GM10847 (cell line): ENCODE results near the gene SLIT3.

Experiments used
- POLR2A ChIP-seq: IDR thresholded peaks from 2 replicates; pipeline ENCODE4 v1.6.1; 2011; ENCODE audit not compliant: insufficient read length; ENCODE audit errors: extremely low read depth

The SLIT3 gene

GRCh38 chr5:169300468-169301385 lies at the start of gene SLIT3:
SLIT3 (minus strand) TSS chr5:169301139; CDS start chr5:169300709, 430 bp downstream.
- TF ChIP-seq POLR2A = no peak

- TF ChIP-seq POLR2A = no peak
These were observed 49.1 kb upstream of the SLIT3 start for GRCh38 chr5:169350016-169350415.

- TF ChIP-seq POLR2A = no peak
These were observed 46.8 kb upstream of the SLIT3 start for GRCh38 chr5:169347786-169348185.

GRCh38 chr5:169344629-169345028 lies 43.7 kb upstream of the SLIT3 start:
- TF ChIP-seq POLR2A = no peak

- TF ChIP-seq POLR2A = no peak
These were observed 42.8 kb upstream of the SLIT3 start for GRCh38 chr5:169343766-169344165.

GRCh38 chr5:169341556-169341955 lies 40.6 kb upstream of the SLIT3 start:
- TF ChIP-seq POLR2A = no peak

- no peak for TF ChIP-seq POLR2A
These were observed 38.9 kb upstream of the SLIT3 start for GRCh38 chr5:169339869-169340268.

- no peak for TF ChIP-seq POLR2A
These were observed 35.3 kb upstream of the SLIT3 start for GRCh38 chr5:169336242-169336641.

- no peak for TF ChIP-seq POLR2A
These were observed 34.9 kb upstream of the SLIT3 start for GRCh38 chr5:169335806-169336205.

GRCh38 chr5:169333518-169333917 lies 32.6 kb upstream of the SLIT3 start:
- TF ChIP-seq POLR2A = no peak

GRCh38 chr5:169331292-169331852 lies 30.4 kb upstream of the SLIT3 start:
- TF ChIP-seq POLR2A = no peak

- no peak for TF ChIP-seq POLR2A
These were observed 27.5 kb upstream of the SLIT3 start for GRCh38 chr5:169328401-169328800.

GRCh38 chr5:169325273-169325672 lies 24.3 kb upstream of the SLIT3 start:
- TF ChIP-seq POLR2A = no peak

GRCh38 chr5:169318556-169318955 lies 17.6 kb upstream of the SLIT3 start:
- no peak for TF ChIP-seq POLR2A

GRCh38 chr5:169307646-169308045 lies 6.7 kb upstream of the SLIT3 start:
- TF ChIP-seq POLR2A = no peak

GRCh38 chr5:169305366-169305765 lies 4.4 kb upstream of the SLIT3 start:
- TF ChIP-seq POLR2A = no peak

GRCh38 chr5:169304175-169304574 lies 3.2 kb upstream of the SLIT3 start:
- no peak for TF ChIP-seq POLR2A

GRCh38 chr5:169303119-169303515 lies 2.2 kb upstream of the SLIT3 start:
- TF ChIP-seq POLR2A = no peak
